ENCODE measurements around the gene RABL6. TPM values are rescaled to one million over a fixed set of nuclear protein-coding genes. Genes with fewer than 3 reads are reported as not detected.

Gene RABL6
- total and polyA plus RNA-seq, 2 of the 4 experiments (the other 2 are of a cell fraction): 37.1 to 47.5 TPM

- BruUV-seq (replicated peaks): no TSS peak
- ATAC-seq (ENCODE audit: low read depth) (no peak), DNase-seq (no peak)
- H3K36me3 ChIP-seq (ENCODE audit: control insufficient read depth, insufficient read depth, low read length): no peaks in the 10 kb centered on the region
- H3K4me2 ChIP-seq (ENCODE audit: low read depth, low read length): no peak overlapping the region
- intact Hi-C loops (cut with micrococcal nuclease) (no loop called here), dilution Hi-C loops (cut with HindIII; ENCODE audit: low sequenced_read_pairs, unreplicated experiment) (no loop called here), in situ Hi-C loops (cut with MboI; ENCODE audit: low sequenced_read_pairs) (no loop called here)
- H2BK20ac ChIP-seq (ENCODE audit: low read depth, low read length): no peak overlapping the region
- H3K4me1 ChIP-seq (ENCODE audit: control insufficient read depth, insufficient read depth, low read length): no peaks in the 10 kb centered on the region
- no peak overlapping the region for H4K91ac ChIP-seq (ENCODE audit: insufficient read depth, low read depth, low read length)
- H2AFZ ChIP-seq (replicated peaks; ENCODE audit: low read length, poor library complexity): no peak overlapping the region
- 85% methylated on average over 4 of the region's 9 CpGs; no CpG with 5 or more reads in 1 of the 2 experiments for WGBS, 2 experiments (ENCODE audit: extremely low coverage in 2 of 2, insufficient read length in 1 of 2)
- no peak overlapping the region for H3K9ac ChIP-seq (ENCODE audit: low read depth, low read length)
- H2BK5ac ChIP-seq (ENCODE audit: low read depth, low read length, poor library complexity, severe bottlenecking): no peak overlapping the region
- no peaks in the 10 kb centered on the region; the same call in 1 of the 2 replicates for H3K27me3 ChIP-seq (ENCODE audit: control insufficient read depth, insufficient read depth, low read length)
- no peak overlapping the region for H3K27ac ChIP-seq (ENCODE audit: insufficient read depth, low read length)
- no peak overlapping the region for H3K4ac ChIP-seq (ENCODE audit: low read depth, low read length)
- H4K5ac ChIP-seq (ENCODE audit: low read depth, low read length): no peak overlapping the region
- no peak for TF ChIP-seq RFX5 (IDR thresholded peaks at IDR 0.05; ENCODE audit: low read depth, low read length)
- no peak for TF ChIP-seq BHLHE40 (IDR thresholded peaks at IDR 0.05; ENCODE audit: low read depth, low read length)
- TF ChIP-seq FOS (IDR thresholded peaks at IDR 0.05; ENCODE audit: low read depth, low read length): no peak
- no peak for TF ChIP-seq USF2 (IDR thresholded peaks at IDR 0.05; ENCODE audit: low read depth, low read length)
- no peak for TF ChIP-seq MXI1 (IDR thresholded peaks at IDR 0.05; ENCODE audit: borderline replicate concordance, low read depth, low read length)
- TF ChIP-seq RAD21 (IDR thresholded peaks at IDR 0.05; ENCODE audit: low read length): no peak
- TF ChIP-seq MAFK (IDR thresholded peaks at IDR 0.05; ENCODE audit: low read depth, low read length): no peak
- no peak for TF ChIP-seq ELK1 (IDR thresholded peaks at IDR 0.05; ENCODE audit: borderline replicate concordance, low read depth, low read length)
- no peak for TF ChIP-seq CHD1 (IDR thresholded peaks at IDR 0.05; ENCODE audit: low read depth, low read length)
- no peak for TF ChIP-seq SMC3 (IDR thresholded peaks at IDR 0.05; ENCODE audit: low read depth, low read length)
- TF ChIP-seq NFE2L2 (IDR thresholded peaks at IDR 0.05; ENCODE audit: low read depth, low read length): no peak
- TF ChIP-seq CTCF (conservative IDR thresholded peaks at IDR 0.05; ENCODE audit: low read depth, low read length): no peak
- TF ChIP-seq POLR2A (IDR thresholded peaks at IDR 0.05; ENCODE audit: low read depth, low read length): no peak
- TF ChIP-seq RCOR1 (IDR thresholded peaks at IDR 0.05; ENCODE audit: insufficient replicate concordance, low read length): no peak
- no peak for TF ChIP-seq MAZ (IDR thresholded peaks at IDR 0.05; ENCODE audit: borderline replicate concordance, low read depth, low read length)
- TF ChIP-seq CEBPB (IDR thresholded peaks at IDR 0.05; ENCODE audit: low read depth, low read length): no peak
- no peak overlapping the region for H2AK5ac ChIP-seq (ENCODE audit: low read depth, low read length)
- CTCF ChIA-PET: interaction anchor here (0.8 kb wide), 1 partner anchor 25 kb away, joined by 3 read pairs; no protein-coding TSS in a partner anchor
- H3K9me1 ChIP-seq (ENCODE audit: insufficient read depth, low read length): no peaks in the 10 kb centered on the region
- H3K79me1 ChIP-seq (ENCODE audit: low read depth in 1 of 2, low read length in 2 of 2): no peaks in the 10 kb centered on the region
- H3K14ac ChIP-seq (replicated peaks; ENCODE audit: low read depth, low read length): no peak overlapping the region
- H3K56ac ChIP-seq (ENCODE audit: extremely low read depth, insufficient read depth, low read length): no peak overlapping the region
- no peaks in the 10 kb centered on the region for H4K20me1 ChIP-seq (ENCODE audit: insufficient read depth, low read length)
- no peak overlapping the region for H3K18ac ChIP-seq (ENCODE audit: low read depth, low read length)
- H3K23ac ChIP-seq (ENCODE audit: low read depth, low read length): no peak overlapping the region
- H2BK120ac ChIP-seq (ENCODE audit: low read depth, low read length): no peak overlapping the region
- no peak overlapping the region for H3K4me3 ChIP-seq (ENCODE audit: insufficient read depth, low read depth, low read length)
- H2BK15ac ChIP-seq (ENCODE audit: low read depth, low read length): no peak overlapping the region
- peaks cover 12% of the 10 kb centered on the region for H3K9me3 ChIP-seq (ENCODE audit: control insufficient read depth, insufficient read depth, low read length)
- no peak overlapping the region for H2AK9ac ChIP-seq (replicated peaks; ENCODE audit: low read depth, low read length, poor library complexity)
- no peak overlapping the region for H4K8ac ChIP-seq (ENCODE audit: low read depth in 2 of 2, low read length in 2 of 2)
- POLR2A ChIA-PET (ENCODE audit: unreplicated experiment): no interaction called here
Measured at GRCh38 chr9:136759001-136759400, 48.7 kb upstream of the RABL6 start.

Data from IMR-90 (cell line).